Measurements from ENCODE around the gene PHACTR3. TPM values are rescaled to one million over a fixed set of nuclear protein-coding genes. Genes with fewer than 3 reads are reported as not detected.
A peak's percentile ranks its signal among the peaks of the same experiment; 100 is the strongest.

Gene PHACTR3
- total and polyA plus RNA-seq, 10 donors: 1.4 to 15.0 (median 8.6) TPM

DNA sequence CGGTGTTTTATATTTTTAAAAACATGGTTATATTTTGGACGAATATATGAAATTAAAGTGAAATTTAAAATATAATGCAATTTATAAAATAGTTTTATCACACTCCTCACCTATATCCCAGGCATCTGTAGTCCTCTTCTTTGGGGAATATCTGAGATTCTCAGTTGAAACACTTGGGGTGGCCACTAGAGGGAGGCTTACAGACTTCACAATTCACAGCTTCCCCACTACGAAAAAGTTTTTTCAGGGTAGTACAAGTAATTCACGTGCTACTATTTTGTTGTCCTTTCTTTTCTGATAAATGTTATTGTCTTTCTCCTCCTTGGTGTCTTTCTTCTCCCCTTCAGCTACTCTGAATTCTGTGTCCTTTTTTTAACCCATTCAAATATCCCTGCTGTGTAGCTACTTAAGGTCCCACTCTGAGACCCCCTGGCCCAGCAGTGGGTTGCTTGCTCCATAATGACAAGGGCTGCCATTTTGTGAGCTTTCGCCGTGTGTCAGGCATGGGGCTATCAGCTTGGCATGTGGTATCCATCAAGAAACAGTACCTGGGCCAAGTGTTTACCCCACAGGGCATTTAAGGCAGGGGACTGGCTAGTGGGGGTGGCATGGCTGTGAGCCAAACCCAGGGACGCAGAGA lies 43.6 kb upstream of the PHACTR3 start:
- H3K36me3 ChIP-seq: no peaks in the 10 kb centered on the region
- peaks cover 0 to 19% (median 0%) of the 10 kb centered on the region in 7 donors for H3K27me3 ChIP-seq (replicated peaks in 1 of 7)
- no peak for DNase-seq
- H3K4me1 ChIP-seq: no peaks in the 10 kb centered on the region
- intact Hi-C loops (cut with DNase I; ENCODE audit: low total_unique reads): no loop called here
- TF ChIP-seq POLR2AphosphoS5 (IDR thresholded peaks at IDR 0.05): no peak
- TF ChIP-seq, protein P1, sequence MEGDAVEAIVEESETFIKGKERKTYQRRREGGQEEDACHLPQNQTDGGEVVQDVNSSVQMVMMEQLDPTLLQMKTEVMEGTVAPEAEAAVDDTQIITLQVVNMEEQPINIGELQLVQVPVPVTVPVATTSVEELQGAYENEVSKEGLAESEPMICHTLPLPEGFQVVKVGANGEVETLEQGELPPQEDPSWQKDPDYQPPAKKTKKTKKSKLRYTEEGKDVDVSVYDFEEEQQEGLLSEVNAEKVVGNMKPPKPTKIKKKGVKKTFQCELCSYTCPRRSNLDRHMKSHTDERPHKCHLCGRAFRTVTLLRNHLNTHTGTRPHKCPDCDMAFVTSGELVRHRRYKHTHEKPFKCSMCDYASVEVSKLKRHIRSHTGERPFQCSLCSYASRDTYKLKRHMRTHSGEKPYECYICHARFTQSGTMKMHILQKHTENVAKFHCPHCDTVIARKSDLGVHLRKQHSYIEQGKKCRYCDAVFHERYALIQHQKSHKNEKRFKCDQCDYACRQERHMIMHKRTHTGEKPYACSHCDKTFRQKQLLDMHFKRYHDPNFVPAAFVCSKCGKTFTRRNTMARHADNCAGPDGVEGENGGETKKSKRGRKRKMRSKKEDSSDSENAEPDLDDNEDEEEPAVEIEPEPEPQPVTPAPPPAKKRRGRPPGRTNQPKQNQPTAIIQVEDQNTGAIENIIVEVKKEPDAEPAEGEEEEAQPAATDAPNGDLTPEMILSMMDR (IDR thresholded peaks at IDR 0.05 in 8 of 11, conservative IDR thresholded peaks at IDR 0.05 in 3 of 11): peak in 9 of 11 experiments; percentile 6 to 62 (median 39)
- no peak for TF ChIP-seq POLR2A (IDR thresholded peaks at IDR 0.05)
- no peak overlapping the region for H3K4me3 ChIP-seq
- no peak overlapping the region for H3K27ac ChIP-seq
- H3K9me3 ChIP-seq: no peaks in the 10 kb centered on the region
- 39 to 45% (median 41%) methylated on average over 7 of the region's 7 CpGs for WGBS, 5 donors

DNA sequence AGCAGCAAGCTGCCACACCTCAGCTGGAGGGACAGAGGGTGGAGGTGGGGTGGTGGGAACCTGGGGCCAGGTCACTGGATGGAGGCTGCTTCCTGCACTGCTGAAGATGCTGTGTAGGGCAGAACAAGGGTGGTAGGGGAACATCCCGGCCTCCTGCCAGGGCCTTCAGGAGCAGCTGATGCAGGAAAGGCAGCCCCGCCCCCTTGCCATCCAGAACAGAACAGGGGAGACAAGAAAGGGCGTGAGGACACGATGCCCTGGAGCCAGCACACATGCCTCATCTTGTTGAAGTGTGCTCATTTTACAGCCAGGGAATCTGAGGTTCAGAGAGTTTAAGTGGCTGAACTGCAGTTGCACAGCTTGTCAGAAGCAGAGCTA lies 43.1 kb upstream of the PHACTR3 start:
- Histone ChIP-seq H3K4me1 (no peaks in the 10 kb centered on the region), H3K36me3 (no peaks in the 10 kb centered on the region), H3K4me3 (no peak overlapping the region), H3K27ac (no peak overlapping the region), H3K27me3 (replicated peaks in 1 of 7) (peaks cover 0 to 20% (median 0%) of the 10 kb centered on the region in 7 donors), H3K9me3 (no peaks in the 10 kb centered on the region)
- TF ChIP-seq, protein P1 (IDR thresholded peaks at IDR 0.05 in 8 of 11, conservative IDR thresholded peaks at IDR 0.05 in 3 of 11): no peak
- intact Hi-C loops (cut with DNase I; ENCODE audit: low total_unique reads): no loop called here
- WGBS, 5 donors: 55 to 82% (median 78%) methylated on average over 4 of the region's 4 CpGs
- no peak for DNase-seq

DNA sequence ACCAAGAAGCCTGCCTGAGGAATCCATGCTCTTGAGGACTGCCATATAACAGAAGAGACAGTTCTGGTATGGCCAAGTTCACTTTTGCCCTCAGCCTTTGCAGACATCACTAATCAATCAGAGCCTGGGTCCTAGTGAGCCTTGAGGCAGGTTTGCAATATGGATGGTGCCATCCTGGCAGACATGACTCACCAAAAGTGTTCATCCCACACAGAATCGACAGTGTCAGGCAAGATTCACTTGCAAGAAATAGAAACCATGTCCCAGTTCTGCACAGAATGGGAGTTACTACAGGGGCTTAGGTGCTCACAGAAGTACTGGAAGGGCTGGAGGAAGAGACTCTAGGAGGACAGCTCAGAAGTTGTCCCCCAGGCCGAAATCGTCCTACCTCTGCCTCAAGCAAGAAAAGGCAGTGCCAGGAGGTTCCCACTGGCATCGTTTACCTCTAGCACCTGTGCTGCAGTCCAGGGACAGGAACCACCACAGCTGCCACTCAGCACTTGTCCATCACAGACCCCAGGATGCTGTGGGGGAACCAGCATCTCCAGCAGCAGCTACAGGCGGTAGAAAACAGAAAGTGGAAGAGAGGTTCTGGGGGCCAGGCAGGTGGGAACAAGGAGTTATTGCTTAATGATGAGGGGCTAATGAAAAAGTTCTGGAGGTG lies 42.6 kb upstream of the PHACTR3 start:
- H3K4me3 ChIP-seq: no peak overlapping the region
- H3K27ac ChIP-seq: no peak overlapping the region
- WGBS, 5 donors: 76 to 90% (median 77%) methylated on average over 4 to 5 of the region's 5 CpGs
- H3K27me3 ChIP-seq (replicated peaks in 1 of 7): peaks cover 0 to 20% (median 0%) of the 10 kb centered on the region in 7 donors
- no peaks in the 10 kb centered on the region for H3K36me3 ChIP-seq
- DNase-seq: no peak
- intact Hi-C loops (cut with DNase I; ENCODE audit: low total_unique reads): no loop called here
- TF ChIP-seq POLR2A (IDR thresholded peaks at IDR 0.05): no peak
- TF ChIP-seq POLR2AphosphoS5 (IDR thresholded peaks at IDR 0.05): no peak
- H3K9me3 ChIP-seq: no peaks in the 10 kb centered on the region
- no peaks in the 10 kb centered on the region for H3K4me1 ChIP-seq

DNA sequence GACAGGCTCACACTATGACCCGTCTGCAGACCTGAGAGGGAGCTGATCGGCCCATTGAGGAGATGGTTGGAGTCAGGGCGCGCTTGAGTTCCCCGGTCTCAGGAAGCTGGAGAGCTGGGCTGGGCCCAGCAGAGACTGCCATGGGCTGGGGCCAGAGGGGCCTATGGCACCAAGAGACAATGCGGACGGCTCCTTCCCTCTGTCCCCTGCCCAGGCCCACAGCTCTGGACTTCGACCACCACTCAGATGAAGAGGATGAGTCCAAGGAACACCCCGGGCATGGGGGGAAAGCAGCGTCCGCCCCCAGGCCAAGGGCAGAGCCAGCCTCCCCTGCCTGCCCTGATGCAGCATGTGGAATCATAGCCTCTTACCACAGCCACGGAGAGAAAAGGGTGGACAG lies 40.2 kb upstream of the PHACTR3 start:
- TF ChIP-seq POLR2AphosphoS5 (IDR thresholded peaks at IDR 0.05) (no peak), POLR2A (IDR thresholded peaks at IDR 0.05) (no peak)
- TF ChIP-seq, protein P1 (IDR thresholded peaks at IDR 0.05 in 8 of 11, conservative IDR thresholded peaks at IDR 0.05 in 3 of 11): no peak
- Histone ChIP-seq H3K4me3 (no peak overlapping the region), H3K4me1 (no peaks in the 10 kb centered on the region), H3K36me3 (no peaks in the 10 kb centered on the region), H3K27ac (no peak overlapping the region), H3K27me3 (replicated peaks in 1 of 7) (peaks cover 0 to 37% (median 0%) of the 10 kb centered on the region in 7 donors), H3K9me3 (no peaks in the 10 kb centered on the region)
- intact Hi-C loops (cut with DNase I; ENCODE audit: low total_unique reads): no loop called here
- 81 to 88% (median 85%) methylated on average over 12 of the region's 12 CpGs for WGBS, 5 donors
- DNase-seq: no peak

Data from spleen (tissue), 11 donors.